ENCODE results near the gene EVI5L. TPM values are rescaled to one million over a fixed set of nuclear protein-coding genes. Genes with fewer than 3 reads are reported as not detected.
"Not testable (repeated sequence)": the region's sequence is repeated elsewhere in the genome, so short reads cannot be mapped to it uniquely, and the experiment has no call there.

The EVI5L gene
- total and polyA plus RNA-seq, 2 of the 8 experiments (the other 6 are each of a cell fraction or from before 2014, with no cell fraction given), result 7.2 to 11.0 TPM

- H3K14ac ChIP-seq (ENCODE audit: insufficient read length); H3K4me2 ChIP-seq (ENCODE audit: insufficient read depth in 1 of 2, low read depth in 2 of 2, low read length in 2 of 2); H3K56ac ChIP-seq (replicated peaks; ENCODE audit: insufficient read length, low read depth, low read length); DNase-seq (ENCODE audit: low read depth in 1 of 2, low spot score in 2 of 2); H2AK5ac ChIP-seq (ENCODE audit: low read depth, low read length); FAIRE-seq; H2AFZ ChIP-seq (ENCODE audit: low read length); H3K18ac ChIP-seq (ENCODE audit: extremely low read depth, low read length); H2BK5ac ChIP-seq (ENCODE audit: low read depth, low read length); H2BK20ac ChIP-seq (ENCODE audit: low read length); H3K79me1 ChIP-seq (ENCODE audit: low read depth, low read length); H2BK12ac ChIP-seq (ENCODE audit: low read depth, low read length); H3K27me3 ChIP-seq (replicated peaks in 1 of 4; ENCODE audit: control insufficient read depth in 3 of 4, extremely low read depth in 1 of 4, insufficient read depth in 3 of 4, low read length in 3 of 4); H3K27ac ChIP-seq (ENCODE audit: low read depth, low read length); H3K23me2 ChIP-seq (ENCODE audit: low read depth, low read length); H3K4me1 ChIP-seq (replicated peaks in 1 of 4; ENCODE audit: control insufficient read depth in 3 of 4, insufficient read depth in 4 of 4, low read length in 3 of 4); H4K91ac ChIP-seq (replicated peaks; ENCODE audit: insufficient read length, low read length); H2BK15ac ChIP-seq (ENCODE audit: low read length); H3K23ac ChIP-seq (ENCODE audit: insufficient read length); H4K5ac ChIP-seq (ENCODE audit: insufficient read length, low read depth, low read length); H2BK120ac ChIP-seq (replicated peaks; ENCODE audit: low read depth, low read length); H3K79me2 ChIP-seq (ENCODE audit: control insufficient read depth in 1 of 2, insufficient read depth in 2 of 2, low read length in 2 of 2); H3K9ac ChIP-seq (replicated peaks in 1 of 4; ENCODE audit: extremely low read depth in 1 of 4, low read depth in 3 of 4, low read length in 3 of 4); H4K8ac ChIP-seq (ENCODE audit: extremely low read depth, insufficient read depth, low read length); H3K36me3 ChIP-seq (ENCODE audit: control insufficient read depth in 2 of 4, insufficient read depth in 4 of 4, low read length in 3 of 4); H4K20me1 ChIP-seq (replicated peaks in 1 of 2; ENCODE audit: control insufficient read depth in 1 of 2, insufficient read depth in 2 of 2, low read length in 2 of 2); H3K9me3 ChIP-seq (ENCODE audit: insufficient read depth in 2 of 2, low read depth in 1 of 2, low read length in 1 of 2); H3K4ac ChIP-seq (replicated peaks; ENCODE audit: insufficient read length, low read depth, low read length); H3K4me3 ChIP-seq (ENCODE audit: extremely low read depth in 1 of 4, insufficient read depth in 2 of 4, low read depth in 3 of 4, low read length in 4 of 4): not testable (repeated sequence)
- 89% methylated on average over 18 of the region's 18 CpGs; no CpG with 5 or more reads in 1 of the 2 experiments for WGBS, 2 experiments (ENCODE audit: extremely low coverage in 1 of 2, insufficient coverage in 1 of 2, insufficient read length in 1 of 2, insufficient replicate concordance in 2 of 2, low coverage in 1 of 2, low lambda C conversion rate in 2 of 2, missing lambda C conversion rate in 1 of 2)
- ChIA-PET CTCF (ENCODE audit: partially characterized antibody) (interaction anchor here (2.0 kb wide), 1 partner anchor 24 kb away, joined by 6 read pairs; no protein-coding TSS in a partner anchor), POLR2A (ENCODE audit: partially characterized antibody) (interaction anchor here (0.7 to 1.9 kb wide), 7 partner anchors 8 to 25 kb away, joined by 3 to 7 read pairs (median 4); partner anchors contain the start of gene MAP2K7)
These were observed 63.5 kb downstream of the EVI5L start for GRCh38 chr19:7893362-7894101.
